GM12878 (cell line): ENCODE data around the gene DNAH1. TPM values are rescaled to one million over a fixed set of nuclear protein-coding genes. Genes with fewer than 3 reads are reported as not detected.

Source experiments
- ATAC-seq: fragments of 200-7000 bp; cut with Tn5 transposase; 3 replicates; pipeline ENCODE4 v1.9.1; 2020; ENCODE audit warnings: mild to moderate bottlenecking, moderate library complexity
- BruUV-seq: library from RNA; stranded (reverse); fragments of 400-500 nt; replicated peaks from 2 replicates; lab custom pipeline; 2021; lab: Mats Ljungman, UMichigan
- CTCF ChIA-PET: fragments of 300-600 bp; sonication (Branson Sonifier 250); formaldehyde crosslinking; extraction: SDS; loops from one replicate; lab custom pipeline; 2021; ENCODE audit warnings: inconsistent platforms; lab: Yijun Ruan, JAX
- POLR2A ChIA-PET: fragments of 350-600 bp; formaldehyde crosslinking; extraction: SDS; loops from one replicate; lab custom pipeline; 2021; ENCODE audit warnings: inconsistent platforms; lab: Charles Lee
- RAD21 ChIA-PET: fragments of 300-600 bp; sonication (Branson Sonifier 250); formaldehyde crosslinking; loops from one replicate; lab custom pipeline; 2023; ENCODE audit warnings: antibody characterized with exemption; ENCODE audit not compliant: unreplicated experiment; lab: Charles Lee
- SMC1A ChIA-PET: fragments of 300-600 bp; sonication (Branson Sonifier 250); formaldehyde crosslinking; loops from one replicate; lab custom pipeline; 2023; ENCODE audit not compliant: unreplicated experiment, uncharacterized antibody; lab: Charles Lee
- DNase-seq: peaks from one replicate; pipeline ENCODE4 v3.0.0-alpha.2; 2011; ENCODE audit warnings: low read depth, low spot score
- FAIRE-seq: peaks from 3 replicates; lab custom pipeline; 2011; peaks lifted over from hg19 to GRCh38; lab: Jason Lieb, UNC
- H2AFZ ChIP-seq: 2 replicates; pipeline ENCODE4 v1.6.0; 2011; ENCODE audit warnings: low read depth, low read length, control low read depth; ENCODE audit not compliant: control insufficient read depth
- H3K27ac ChIP-seq: 2 replicates; pipeline ENCODE4 v1.5.1; 2011; ENCODE audit warnings: control low read depth; ENCODE audit not compliant: control insufficient read depth, insufficient read depth
- H3K27me3 ChIP-seq, 2 experiments: replicated peaks in 1 of 2; 2 replicates each; pipeline versions ENCODE4 v1.6.0 to v1.6.1; 2011; ENCODE audit warnings: low read length in 1 of 2; ENCODE audit not compliant: control insufficient read depth in 2 of 2, insufficient read depth in 2 of 2
- H3K36me3 ChIP-seq, 2 experiments: 2 replicates each; pipeline ENCODE4 v1.5.1; 2011; ENCODE audit warnings: low read length in 1 of 2; ENCODE audit not compliant: control insufficient read depth in 2 of 2, insufficient read depth in 2 of 2
- H3K4me1 ChIP-seq: 2 replicates; pipeline ENCODE4 v1.6.1; 2011; ENCODE audit warnings: mild to moderate bottlenecking, low read length, moderate library complexity, mixed read lengths; ENCODE audit not compliant: control insufficient read depth, insufficient read depth
- H3K4me2 ChIP-seq: 2 replicates; pipeline ENCODE4 v1.6.0; 2011; ENCODE audit warnings: control low read depth; ENCODE audit not compliant: control insufficient read depth, insufficient read depth
- H3K4me3 ChIP-seq: fragments of 200-600 bp; sonication (generic); 2 replicates; pipeline ENCODE4 v1.5.1; 2016
- H3K79me2 ChIP-seq: 2 replicates; pipeline ENCODE4 v1.6.0; 2011; ENCODE audit warnings: low read length; ENCODE audit not compliant: control insufficient read depth, insufficient read depth
- H3K9ac ChIP-seq: 2 replicates; pipeline ENCODE4 v1.8.0; 2011; ENCODE audit warnings: low read length, control low read depth, mixed read lengths; ENCODE audit not compliant: control insufficient read depth, insufficient read depth
- H3K9me3 ChIP-seq: replicated peaks from 3 replicates; pipeline ENCODE4 v1.5.1; 2011; ENCODE audit warnings: mild to moderate bottlenecking, low read length; ENCODE audit not compliant: control insufficient read depth, insufficient read depth
- H4K20me1 ChIP-seq: 2 replicates; pipeline ENCODE4 v1.6.0; 2011; ENCODE audit not compliant: control insufficient read depth, insufficient read depth
- CBFB ChIP-seq: IDR thresholded peaks from 2 replicates; pipeline ENCODE4 v1.6.1; 2016; ENCODE audit warnings: antibody characterized with exemption, low read depth
- RB1 ChIP-seq: fragments of 450-650 bp; formaldehyde crosslinking; IDR thresholded peaks from 2 replicates; pipeline ENCODE4 v1.6.1; 2017; ENCODE audit warnings: mild to moderate bottlenecking, borderline replicate concordance
- RBBP5 ChIP-seq: fragments of 200-600 bp; sonication (generic); conservative IDR thresholded peaks from 2 replicates; pipeline ENCODE4 v1.6.1; 2016
- SIX5 ChIP-seq: IDR thresholded peaks from 2 replicates; pipeline ENCODE4 v1.6.1; 2011; ENCODE audit warnings: mild to moderate bottlenecking, low read depth, low read length, moderate library complexity; ENCODE audit not compliant: severe bottlenecking
- YBX1 ChIP-seq: fragments of 450-650 bp; IDR thresholded peaks from 2 replicates; pipeline ENCODE4 v1.6.1; 2016; ENCODE audit warnings: antibody characterized with exemption
- ZBTB11 ChIP-seq: fragments of 450-650 bp; formaldehyde crosslinking; IDR thresholded peaks from 2 replicates; pipeline ENCODE4 v1.5.0; 2022; ENCODE audit warnings: mild to moderate bottlenecking, missing genetic modification characterization
- ZNF24 ChIP-seq: fragments of 450-650 bp; IDR thresholded peaks from 2 replicates; pipeline ENCODE4 v1.6.1; 2017; ENCODE audit warnings: antibody characterized with exemption, mild to moderate bottlenecking
- WGBS: methylation state at CpG from one replicate; pipeline ENCODE4 v1.1.6; 2016; ENCODE audit warnings: low lambda C conversion rate; ENCODE audit not compliant: insufficient replicate concordance, insufficient coverage; ENCODE audit errors: missing lambda C conversion rate; 5-methylcytosine and 5-hydroxymethylcytosine counted together
- in situ Hi-C: fragments of 300-500 bp; cut with MboI; formaldehyde crosslinking; loops from 9 replicates; pipeline ENCODE4 v1.14.3; 2018; ENCODE audit warnings: mixed read lengths
- intact Hi-C: fragments of 100-400 bp; cut with micrococcal nuclease; formaldehyde crosslinking; loops from one replicate; pipeline ENCODE4 v1.14.2; 2022; ENCODE audit not compliant: unreplicated experiment
- polyA plus RNA-seq, 11 experiments: library from polyadenylated mRNA; depleted of rRNA in 4 of 11; unstranded in 6 of 11; stranded (reverse) in 5 of 11; fragments of >200 nt; fragmentation: Nextera tagmentation in 4 of 11; fragmentation: Illumina TruSeq in 1 of 11; extraction: Ambion mirVana in 4 of 11; extraction: Trizol in 1 of 11; gene quantifications; 1 replicate in 1 of 11; 2 replicates in 10 of 11; pipeline versions ENCODE4 v1.2.1 to v1.2.3, GENCODE V29; 2011 to 2016; ENCODE audit warnings: inconsistent platforms in 2 of 11, missing spikeins in 2 of 11, low read depth in 1 of 11
- total RNA-seq, 4 experiments: library from RNA; depleted of rRNA in 3 of 4; stranded (reverse); fragments of >200 nt in 3 of 4; fragmentation: Illumina TruSeq in 1 of 4; extraction: Trizol in 1 of 4; gene quantifications; 2 replicates each; pipeline versions ENCODE4 v1.2.1 to v1.2.3, GENCODE V29; 2013 to 2021

The DNAH1 gene
- total and polyA plus RNA-seq, 10 of the 15 experiments (the other 5 are each of a cell fraction or from before 2014, with no cell fraction given): 0.31 to 5.8 (median 2.7) TPM

GRCh38 chr3:52433328-52433995 is 117.3 kb downstream of the DNAH1 start:
- Histone ChIP-seq H3K27ac (no peak overlapping the region), H3K9me3 (no peaks in the 10 kb centered on the region), H3K4me3 (no peak overlapping the region), H3K79me2 (no peaks in the 10 kb centered on the region), H4K20me1 (no peaks in the 10 kb centered on the region), H2AFZ (no peak overlapping the region), H3K27me3 (no peaks in the 10 kb centered on the region), H3K4me1 (no peaks in the 10 kb centered on the region), H3K9ac (no peak overlapping the region), H3K36me3 (no peaks in the 10 kb centered on the region), H3K4me2 (no peak overlapping the region)
- ChIA-PET RAD21 (no interaction called here), SMC1A (interaction anchor here (1.1 to 1.2 kb wide), 2 partner anchors 13 to 14 kb away, joined by 3 read pairs; no protein-coding TSS in a partner anchor), CTCF (interaction anchor here (1.0 to 4.2 kb wide), 3 partner anchors 13 to 94 kb away, joined by 3 to 35 read pairs (median 5); partner anchors contain the start of gene SEMA3G), POLR2A (no interaction called here)
- TF ChIP-seq ZBTB11 (no peak), RB1 (no peak), YBX1 (no peak), ZNF24 (no peak), RBBP5 (no peak), CBFB (no peak), SIX5 (no peak)
- FAIRE-seq (no peak), DNase-seq (no peak), ATAC-seq (no peak)
- 43% methylated on average over 10 of the region's 10 CpGs for WGBS
- BruUV-seq: no TSS peak
- intact Hi-C loops (no loop called here), in situ Hi-C loops (no loop called here)
